NCI-H748 treated with DMSO at 0.1 percent for 48 hours (cell line): ENCODE data around the gene MAGI1.

ENCODE experiments used
- DNase-seq: peaks from one replicate; lab custom pipeline; 2025; lab: John Stamatoyannopoulos, UW

MAGI1 gene

DNA sequence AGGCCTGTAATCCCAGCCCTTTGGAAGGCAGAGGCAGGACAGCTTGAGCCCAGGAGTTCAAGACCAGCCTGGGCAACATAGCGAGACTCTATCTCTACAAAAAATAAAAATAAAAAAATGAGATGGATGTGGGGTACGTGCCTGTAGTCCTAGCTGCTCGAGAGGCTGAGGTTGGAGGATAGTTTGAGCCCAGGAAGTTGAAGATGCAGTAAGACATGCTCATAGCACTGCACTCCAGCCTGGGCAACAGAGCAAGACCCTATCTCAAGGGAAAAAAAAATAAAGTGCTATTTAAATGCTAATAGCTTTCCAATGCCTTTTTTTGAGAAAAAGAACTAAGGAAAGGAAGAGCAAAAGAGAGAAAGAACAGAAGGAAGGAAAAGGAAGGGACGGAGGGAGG lies 94.5 kb downstream of the MAGI1 start:
- DNase-seq: no peak

DNA sequence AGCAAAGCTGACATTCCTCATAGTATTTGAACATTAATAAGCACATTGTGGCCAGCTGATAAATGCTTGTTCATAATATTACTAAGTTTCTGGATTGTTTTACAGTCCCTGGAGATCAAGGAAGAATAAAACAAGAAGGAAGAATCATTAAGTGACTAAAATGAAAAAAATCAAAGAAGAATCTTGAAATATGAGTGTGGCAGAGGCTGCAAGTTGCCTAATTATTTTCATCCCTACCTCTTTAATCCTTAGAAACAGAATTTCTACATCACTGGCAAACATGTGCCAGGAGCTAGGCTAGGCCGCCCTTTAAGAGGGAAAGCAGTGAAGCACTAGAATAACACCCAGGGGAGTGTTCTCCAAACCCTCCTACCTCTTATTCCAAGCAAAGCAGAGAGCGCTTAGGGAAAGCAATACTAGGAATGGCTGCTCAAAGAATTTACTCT lies 98.9 kb downstream of the MAGI1 start:
- no peak for DNase-seq

DNA sequence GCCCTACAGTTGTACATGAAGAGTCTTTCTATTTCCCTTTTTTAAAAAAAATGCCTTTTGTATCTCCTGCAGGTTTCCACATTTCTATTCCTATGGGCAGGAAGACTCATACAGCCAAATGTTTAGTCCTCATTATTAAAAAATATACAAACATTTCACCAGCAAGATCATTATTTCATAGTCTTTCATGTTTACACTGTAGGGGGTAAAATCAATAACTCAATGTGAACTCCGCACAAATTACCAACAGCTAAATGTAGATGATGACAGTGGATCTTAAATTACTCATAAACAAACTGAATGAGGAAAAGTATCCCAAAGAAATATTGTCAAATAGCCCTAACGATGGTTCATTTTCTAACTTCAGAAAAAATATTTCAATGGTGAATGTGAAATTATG lies 99.5 kb downstream of the MAGI1 start:
- no peak for DNase-seq

DNA sequence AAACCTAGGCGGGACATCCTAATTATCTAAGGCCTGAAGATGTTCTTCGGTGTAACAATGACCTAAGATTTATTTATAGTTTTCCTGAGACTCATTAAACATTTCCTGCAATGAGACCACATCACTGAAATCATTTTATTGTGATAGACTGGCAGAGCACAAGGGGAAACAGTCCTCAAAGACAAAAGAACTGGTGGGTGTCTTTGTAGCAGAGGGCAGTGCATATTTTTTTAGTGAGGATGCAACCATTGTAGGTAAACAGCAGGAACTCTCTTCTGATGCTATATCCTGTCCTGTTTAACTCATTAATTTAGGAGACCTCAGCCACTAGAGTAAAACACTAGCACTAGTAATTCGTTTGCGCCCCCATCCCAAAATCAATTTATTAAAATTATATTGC lies 100.0 kb downstream of the MAGI1 start:
- no peak for DNase-seq

DNA sequence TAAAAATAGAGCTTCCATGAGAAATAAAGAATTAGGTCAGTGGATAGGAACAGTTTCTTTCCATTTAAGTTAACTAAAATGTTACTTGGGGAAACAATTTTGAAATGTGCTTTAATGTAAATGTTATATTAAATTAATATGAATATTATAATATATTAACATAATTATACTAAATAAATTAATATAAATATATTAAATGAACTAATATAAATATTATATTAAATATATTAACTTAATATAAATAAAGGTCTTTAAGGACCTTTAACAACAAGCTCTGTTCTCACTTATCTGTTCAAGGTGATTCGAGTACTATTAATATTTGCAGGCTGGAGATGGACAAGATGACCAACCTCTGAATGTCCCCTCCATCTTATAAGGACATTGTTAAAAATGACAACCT lies 100.6 kb downstream of the MAGI1 start:
- DNase-seq: no peak

DNA sequence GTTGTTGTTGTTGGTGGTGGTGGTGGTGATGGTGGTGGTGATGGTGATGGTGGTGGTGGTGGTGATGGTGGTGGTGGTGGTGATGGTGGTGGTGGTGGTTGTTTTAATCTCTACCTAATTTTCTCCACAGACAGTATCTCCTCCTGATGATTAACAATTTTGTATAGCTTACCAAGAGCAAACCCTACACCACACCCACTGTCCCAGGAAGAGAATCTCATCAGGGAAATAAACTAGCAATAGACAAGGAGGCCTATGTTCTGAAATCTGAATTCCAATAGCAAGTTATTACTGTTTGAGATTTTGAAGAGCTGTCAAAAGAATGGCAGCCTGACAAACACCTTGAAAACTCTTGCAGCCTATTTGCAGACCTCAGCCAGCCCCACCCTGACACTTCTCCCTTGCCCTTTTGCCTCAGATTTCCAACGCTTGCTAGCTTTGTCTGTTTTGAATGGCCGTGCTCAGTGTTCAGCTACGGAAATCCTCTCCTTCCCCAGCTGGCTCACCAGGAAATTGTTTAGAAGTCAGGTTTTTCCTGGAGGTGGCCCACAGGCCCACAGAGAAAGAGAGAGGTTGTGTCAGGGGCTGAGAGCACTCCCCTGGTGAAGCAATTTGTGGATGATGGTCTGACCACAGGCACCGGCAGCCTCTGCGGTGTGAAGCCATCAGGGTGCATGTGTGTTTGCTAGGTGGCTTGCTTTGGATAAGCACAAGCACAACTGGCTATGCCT lies 101.6 kb downstream of the MAGI1 start:
- no peak for DNase-seq

DNA sequence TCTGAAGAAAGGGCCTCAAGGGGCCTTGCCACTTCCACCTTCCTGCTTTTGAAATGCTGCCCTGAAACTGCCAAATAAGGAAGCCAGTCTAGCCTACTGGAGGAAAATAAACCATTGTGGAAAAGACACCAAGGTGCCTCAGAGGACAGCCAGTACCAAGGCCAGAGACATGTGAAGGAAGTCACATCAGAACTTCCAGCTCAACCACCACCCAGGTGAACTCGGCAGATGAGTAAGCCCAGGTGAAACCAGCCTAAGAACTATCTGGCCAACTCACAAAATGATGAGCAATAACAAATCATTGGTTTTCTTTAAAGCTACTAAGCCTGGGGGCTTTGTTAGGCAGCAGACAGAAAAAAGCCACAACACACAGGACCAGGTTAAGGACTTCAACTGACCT lies 103.0 kb downstream of the MAGI1 start:
- no peak for DNase-seq

DNA sequence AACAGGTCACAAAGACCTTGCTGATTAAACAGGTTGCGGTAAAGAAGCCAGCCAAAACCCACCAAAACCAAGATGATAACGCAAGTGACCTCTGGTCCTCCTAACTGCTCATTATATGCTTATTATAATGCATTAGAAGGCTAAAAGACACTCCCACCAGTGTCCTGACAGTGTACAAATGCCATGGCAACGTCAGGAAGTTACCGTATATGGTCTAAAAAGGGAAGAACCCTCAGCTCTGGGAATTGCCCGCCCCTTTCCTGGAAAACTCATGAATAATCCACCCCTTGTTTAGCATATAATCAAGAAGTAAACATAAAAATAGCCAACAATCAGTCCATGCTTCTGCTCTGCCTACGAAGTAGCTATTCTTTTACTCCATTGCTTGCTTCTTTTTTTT lies 108.1 kb downstream of the MAGI1 start:
- no peak for DNase-seq

DNA sequence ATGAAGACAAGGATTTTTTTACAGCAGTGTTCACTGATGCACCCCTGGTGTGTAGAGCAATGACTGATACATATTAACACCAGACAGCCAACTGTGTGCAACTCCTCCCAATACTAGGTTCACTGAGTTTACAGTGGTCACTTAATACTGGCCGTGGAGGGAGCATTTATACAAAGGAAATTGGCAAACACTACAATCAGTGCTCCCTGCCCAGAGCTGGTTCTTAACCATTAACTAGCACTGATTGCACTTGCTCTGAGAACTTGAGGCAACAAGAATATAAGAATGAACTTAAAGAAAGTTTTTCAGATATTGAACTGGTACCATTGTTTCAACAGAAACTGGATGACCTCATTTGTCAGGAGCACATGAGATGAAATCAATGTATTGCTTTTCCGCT lies 110.6 kb downstream of the MAGI1 start:
- peak; percentile 19 for DNase-seq

DNA sequence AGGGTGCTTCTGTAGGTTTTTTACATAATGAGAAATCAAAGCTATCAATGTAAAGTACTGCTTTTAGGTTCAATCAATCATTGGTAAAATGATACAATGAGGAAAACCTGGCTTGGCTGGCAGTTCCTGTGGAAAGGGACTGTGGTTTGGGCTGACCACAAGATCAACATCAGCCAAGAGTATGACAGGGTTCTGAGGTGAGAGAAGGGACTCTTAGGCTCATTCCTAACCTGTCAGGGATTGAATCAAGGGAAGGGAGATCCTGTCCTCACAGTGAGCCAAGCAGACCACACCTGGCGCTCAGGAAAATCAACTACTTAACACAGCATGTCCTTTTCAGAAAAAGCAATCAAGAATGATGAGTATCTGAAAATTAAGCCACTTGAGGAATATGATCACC lies 111.1 kb downstream of the MAGI1 start:
- no peak for DNase-seq

DNA sequence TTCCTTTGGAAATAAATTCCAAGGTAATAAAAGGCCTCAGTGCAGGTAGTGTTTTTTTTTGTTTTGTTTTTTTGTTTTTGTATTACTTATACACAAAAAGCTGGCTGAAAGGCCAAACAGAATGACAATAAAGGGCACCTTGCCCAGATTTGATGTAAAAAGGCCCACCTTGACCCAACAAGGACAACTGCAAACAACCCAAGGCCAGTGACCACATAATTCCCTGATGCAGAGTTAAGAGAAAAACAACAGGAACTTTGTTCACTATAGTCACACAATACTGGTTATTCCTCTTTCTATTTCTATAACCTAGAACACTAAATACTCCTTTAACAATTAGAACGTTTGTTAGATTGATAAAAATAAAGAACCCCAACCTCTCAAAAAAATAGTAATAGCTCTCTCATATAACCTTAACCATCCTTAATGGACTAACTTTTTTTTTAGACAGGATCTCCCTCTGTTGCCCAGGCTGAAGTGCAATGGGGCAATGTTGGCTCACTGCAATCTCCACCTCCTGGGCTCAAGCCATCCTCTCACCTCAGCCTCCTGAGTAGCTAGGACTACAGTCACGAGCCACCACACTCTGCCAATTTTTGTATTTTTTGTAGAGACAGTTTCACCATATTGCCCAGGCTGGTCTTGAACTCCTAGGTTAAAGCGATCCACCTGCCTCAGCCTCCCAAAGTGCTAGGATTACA lies 113.3 kb downstream of the MAGI1 start:
- no peak for DNase-seq

DNA sequence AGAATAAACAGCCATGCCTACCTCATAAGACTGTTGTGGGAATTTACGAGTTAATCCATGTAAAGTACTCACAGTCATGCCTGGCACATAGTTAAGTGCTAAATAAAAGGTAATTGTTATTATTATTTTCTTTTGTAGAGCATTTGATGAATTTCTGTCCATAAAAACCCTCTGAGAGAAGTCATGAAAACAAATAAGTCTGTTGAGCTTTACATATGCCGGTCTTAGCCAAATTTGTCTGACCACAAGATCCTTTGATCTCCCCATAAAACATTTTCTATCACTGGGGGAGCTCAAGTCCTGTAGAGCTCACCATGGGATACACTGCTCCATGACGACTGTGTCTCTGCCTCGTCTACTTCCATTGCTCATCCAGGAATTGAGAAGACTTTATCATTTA lies 114.0 kb downstream of the MAGI1 start:
- no peak for DNase-seq

DNA sequence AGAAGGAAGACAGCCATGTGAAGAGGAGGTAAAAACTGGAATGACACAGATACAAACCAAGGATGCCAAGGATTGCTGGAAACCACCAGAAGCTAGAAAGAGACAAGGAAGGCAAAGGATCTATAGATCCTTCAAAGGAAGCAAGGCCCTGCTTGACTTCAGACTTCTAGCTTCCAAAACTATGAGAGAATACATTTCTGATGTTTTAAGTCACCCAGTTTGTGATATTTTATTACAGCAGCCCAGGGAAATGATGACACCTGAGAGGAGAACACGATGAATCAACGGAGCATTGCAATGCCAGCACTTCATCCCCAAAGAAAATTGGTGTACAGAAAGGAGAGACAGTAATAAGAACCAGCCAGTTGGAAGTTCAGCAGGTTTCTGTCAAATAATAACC lies 116.3 kb downstream of the MAGI1 start:
- no peak for DNase-seq

DNA sequence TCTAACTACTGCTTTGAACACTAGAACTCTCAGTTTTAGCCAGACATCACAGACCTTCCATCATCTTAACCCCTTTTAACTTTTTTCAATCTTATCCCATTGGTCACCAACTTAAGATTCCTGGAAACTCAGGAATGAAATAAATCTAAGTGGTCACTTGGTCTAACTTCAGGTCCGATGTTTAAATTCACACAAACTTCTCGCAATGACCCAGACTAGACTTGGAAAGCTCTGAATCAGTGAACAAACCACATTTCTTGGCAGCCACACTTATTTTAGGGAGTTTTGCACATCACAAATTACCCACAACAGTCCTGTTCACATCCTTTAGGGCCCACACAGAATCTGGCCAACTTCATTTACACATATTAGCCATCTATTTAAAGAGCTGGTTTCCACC lies 118.9 kb downstream of the MAGI1 start:
- no peak for DNase-seq

DNA sequence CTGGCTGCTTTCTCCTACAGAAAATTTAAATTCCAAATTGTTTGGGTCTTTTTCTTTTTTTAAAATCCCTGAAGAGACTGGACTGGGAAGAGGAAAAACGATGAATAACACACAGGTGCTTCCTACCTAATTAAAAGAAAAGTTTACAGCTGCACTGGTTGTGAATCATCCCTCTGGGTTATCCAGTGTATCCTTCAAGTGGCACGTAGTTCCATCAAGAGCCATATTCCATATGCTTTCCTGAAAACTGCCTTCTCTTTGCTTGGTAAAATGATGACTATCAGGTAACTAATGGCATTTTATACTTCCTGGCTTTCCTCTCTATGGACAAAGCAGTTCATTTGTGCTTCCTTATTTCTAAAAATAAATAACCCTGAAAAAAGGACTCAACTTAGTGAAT lies 123.2 kb downstream of the MAGI1 start:
- DNase-seq: no peak

DNA sequence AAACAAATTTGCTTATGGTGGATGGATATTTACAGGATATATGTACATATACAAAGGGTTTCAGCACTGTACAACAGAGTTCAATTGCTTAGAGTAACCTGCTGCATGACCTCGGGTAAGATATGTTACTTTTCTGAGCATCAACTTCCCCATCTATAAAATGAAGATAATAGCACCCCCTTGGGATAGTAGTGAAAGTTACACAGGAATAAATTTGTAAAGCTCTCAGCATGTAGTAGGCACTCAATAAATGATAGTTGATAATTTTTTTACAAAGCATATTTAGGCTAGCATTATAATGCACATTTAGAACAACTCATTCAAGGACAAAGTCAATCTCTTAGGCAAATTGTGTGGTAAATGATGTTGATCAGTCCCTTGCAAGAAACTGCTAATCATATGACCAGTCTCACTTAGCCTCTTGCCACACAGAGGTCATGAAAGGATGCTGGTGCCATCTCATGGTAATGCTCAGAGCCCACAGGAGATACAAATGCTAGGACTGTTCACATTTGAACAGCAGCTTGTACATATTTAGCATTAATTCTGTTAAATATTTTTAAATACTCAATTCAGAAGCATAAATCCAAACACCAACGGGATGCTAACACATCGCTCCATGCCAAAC lies 123.9 kb downstream of the MAGI1 start:
- no peak for DNase-seq

DNA sequence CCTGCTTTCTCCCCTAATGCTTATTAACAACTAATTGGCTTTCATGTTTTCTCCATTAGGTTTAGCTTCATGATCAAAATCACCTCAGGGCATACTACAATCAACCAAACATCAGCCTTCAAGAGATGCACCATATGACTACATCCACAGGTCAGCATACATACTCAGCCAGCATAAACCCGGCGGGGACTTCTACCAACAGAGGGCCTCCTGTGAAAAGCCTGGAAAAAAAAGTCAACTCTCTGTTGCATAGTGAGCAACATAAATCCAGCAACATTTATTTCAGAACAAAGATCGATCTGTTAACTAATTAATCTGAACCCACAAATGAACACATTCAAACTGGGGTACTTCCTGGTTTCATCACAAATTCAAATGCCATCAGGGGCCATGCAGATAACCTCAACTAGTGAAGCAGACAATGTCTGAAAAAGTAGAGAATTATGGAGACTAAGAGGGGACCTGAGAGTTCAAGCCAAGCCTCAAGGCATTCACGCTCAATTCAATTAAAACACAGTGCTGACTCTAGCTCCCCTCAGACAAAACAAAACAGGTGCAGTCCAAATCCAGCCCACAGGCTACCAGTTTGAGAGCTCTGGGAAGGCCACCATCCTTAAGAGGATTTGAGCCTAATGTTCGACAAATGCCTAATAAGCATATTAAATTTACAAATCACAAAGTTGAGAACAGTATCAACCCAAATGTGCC lies 124.5 kb downstream of the MAGI1 start:
- DNase-seq: no peak

DNA sequence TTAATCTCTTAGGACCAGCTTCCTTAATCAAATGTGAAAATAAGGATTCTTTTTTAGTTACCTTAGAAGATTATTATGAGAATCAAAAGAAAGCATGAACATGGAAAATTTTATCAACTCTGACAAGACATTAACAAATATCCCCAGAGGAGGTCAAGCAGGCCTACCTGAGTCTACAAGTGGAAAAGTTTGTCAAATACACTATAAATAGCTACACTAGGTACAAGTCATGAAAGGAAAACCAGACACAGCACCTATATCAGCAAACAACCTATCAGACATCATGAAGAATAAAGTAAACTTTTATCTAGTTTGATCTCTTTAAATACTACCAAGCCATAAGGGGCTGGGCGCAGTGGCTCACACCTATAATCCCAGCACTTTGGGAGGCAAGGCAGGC lies 126.1 kb downstream of the MAGI1 start:
- DNase-seq: no peak

DNA sequence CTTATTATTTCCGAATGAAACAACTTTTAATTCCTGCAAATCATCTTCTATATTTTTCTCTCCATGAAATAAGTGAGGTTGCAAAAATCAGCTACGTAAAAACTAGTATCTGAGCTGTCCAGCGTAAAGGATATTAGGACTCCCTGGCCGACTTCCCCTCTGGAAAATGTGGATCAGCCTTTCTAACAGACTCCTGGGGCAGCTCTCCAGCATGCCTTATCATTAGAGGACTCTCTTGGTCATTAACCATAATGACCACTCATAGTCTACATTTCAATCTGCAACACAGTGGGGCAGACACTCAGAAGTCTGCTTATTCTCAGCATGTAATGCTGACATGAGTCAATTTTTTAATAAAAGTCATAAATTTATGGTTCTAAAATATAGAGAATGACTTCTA lies 130.1 kb downstream of the MAGI1 start:
- no peak for DNase-seq

DNA sequence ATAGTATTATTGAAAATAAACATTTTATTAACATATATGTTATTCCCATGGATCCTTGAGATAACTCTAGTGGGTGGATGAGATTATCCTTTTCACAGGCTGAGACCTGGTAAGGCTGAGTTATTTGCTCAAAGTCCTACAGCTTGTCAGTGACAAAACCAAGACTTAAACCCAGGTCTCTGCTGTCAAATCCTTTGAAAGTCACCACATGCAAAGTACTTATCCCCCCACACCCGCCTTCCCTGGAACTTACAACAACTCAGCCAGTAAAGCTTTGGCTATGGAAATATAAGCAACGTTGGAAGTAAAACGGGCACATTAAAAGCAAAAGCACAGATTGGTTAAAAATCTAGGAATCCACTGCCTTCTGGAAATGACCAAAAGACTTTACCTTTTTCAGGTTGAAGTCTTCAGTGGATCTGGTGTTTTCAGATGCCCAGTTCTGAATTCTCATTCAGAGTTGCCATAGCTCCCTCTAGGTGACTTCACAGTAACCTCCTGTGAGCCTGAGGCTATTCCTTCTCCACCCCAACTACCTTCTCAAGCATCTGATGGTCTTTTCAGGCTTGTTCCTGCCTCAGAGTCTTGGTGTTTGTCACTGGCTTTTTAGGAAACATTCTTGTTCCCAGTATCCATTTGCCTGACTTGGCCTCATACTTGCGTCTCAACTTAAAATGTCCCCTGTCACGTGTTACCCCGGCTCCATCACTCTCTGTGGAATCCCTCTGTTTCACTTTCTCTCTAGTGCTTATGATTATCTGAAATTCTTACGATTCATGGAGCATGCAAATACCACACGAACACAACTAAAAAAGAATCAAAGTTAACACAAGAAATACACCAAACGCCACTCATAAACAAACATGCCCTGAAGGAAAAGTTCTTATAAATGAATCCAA lies 131.2 kb downstream of the MAGI1 start:
- no peak for DNase-seq

DNA sequence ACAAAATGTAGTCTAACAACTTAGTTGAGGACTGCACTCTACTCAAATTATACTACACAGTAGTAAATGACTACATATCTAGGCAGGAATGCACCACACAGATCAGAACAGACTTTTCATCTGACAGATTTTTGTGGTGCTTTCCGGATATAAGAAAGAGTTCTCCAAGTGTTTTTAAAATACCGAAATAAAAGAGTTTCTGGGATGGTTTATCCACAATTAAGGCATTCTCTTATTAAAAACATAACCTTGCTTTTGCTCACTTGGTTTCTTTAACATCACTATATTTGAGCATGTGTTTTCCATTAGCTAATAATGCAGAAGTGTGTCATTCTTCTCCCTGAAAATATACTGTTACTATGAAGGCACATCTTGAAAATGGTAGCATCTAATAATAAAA lies 132.9 kb downstream of the MAGI1 start:
- DNase-seq: no peak

DNA sequence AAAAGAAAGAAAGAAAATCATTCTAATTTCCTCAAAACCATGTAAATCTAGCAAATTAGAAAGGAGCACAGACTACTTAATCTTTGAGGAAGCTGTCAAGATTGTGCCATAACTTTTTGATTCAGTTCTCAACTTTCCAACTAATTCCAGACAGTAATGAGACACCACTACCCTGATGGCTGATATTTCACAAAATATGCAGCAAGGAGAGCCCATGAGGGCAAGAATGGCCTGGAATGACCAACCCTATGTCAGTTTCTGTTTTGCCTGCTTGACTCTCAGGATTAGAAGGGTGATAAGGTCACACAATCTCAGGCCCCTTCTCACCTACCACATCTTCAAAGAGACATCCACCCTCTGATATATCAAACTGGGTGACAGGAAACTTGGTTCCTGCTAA lies 134.7 kb downstream of the MAGI1 start:
- DNase-seq: no peak
